GM21825 (cell line): Measurements from ENCODE around the gene RFPL4A.

Experiments
- ATAC-seq: cut with Tn5 transposase; IDR thresholded peaks from one replicate; pipeline ENCODE4 v1.9.1; 2021; ENCODE audit warnings: mild to moderate bottlenecking, moderate library complexity; ENCODE audit not compliant: unreplicated experiment

RFPL4A gene

GRCh38 chr19:55801416-55801815 lies 42.5 kb downstream of the RFPL4A start:
- no peak for ATAC-seq

- no peak for ATAC-seq
Measured at GRCh38 chr19:55802281-55802680, 43.4 kb downstream of the RFPL4A start.

GRCh38 chr19:55809381-55810058 lies 50.6 kb downstream of the RFPL4A start:
- no peak for ATAC-seq

GRCh38 chr19:55811340-55811739 lies 52.4 kb downstream of the RFPL4A start:
- ATAC-seq, result no peak

GRCh38 chr19:55812449-55812848 lies 53.6 kb downstream of the RFPL4A start:
- ATAC-seq, result no peak
